DND-41 (cell line): ENCODE data around the gene ZBTB49.

Source experiments
- CTCF ChIP-seq: IDR thresholded peaks from 2 replicates; pipeline ENCODE4 v1.5.1; 2012; ENCODE audit warnings: borderline replicate concordance, low read length, moderate library complexity, mild to moderate bottlenecking; ENCODE audit not compliant: poor library complexity, severe bottlenecking; ENCODE audit errors: extremely low read depth
- EZH2 ChIP-seq: IDR thresholded peaks from 3 replicates; pipeline ENCODE4 v1.6.1; 2012; ENCODE audit warnings: borderline replicate concordance, low read depth, mild to moderate bottlenecking, moderate library complexity, low read length, inconsistent platforms; ENCODE audit not compliant: severe bottlenecking

- TF ChIP-seq EZH2 (no peak), CTCF (no peak)
These were observed 42.5 kb downstream of the ZBTB49 start for GRCh38 chr4:4332529-4332928.
